ENCODE results near the gene TSSK6.

TSSK6 gene

GRCh38 chr19:19502808-19503602 lies 12.3 kb downstream of the TSSK6 start:
- DNase-seq = no peak

- no peak for DNase-seq
Measured at GRCh38 chr19:19502281-19502680, 13.1 kb downstream of the TSSK6 start.

- no peak for DNase-seq
Measured at GRCh38 chr19:19501798-19502197, 13.6 kb downstream of the TSSK6 start.

- no peak for DNase-seq
Measured at GRCh38 chr19:19500975-19501644, 14.2 kb downstream of the TSSK6 start.

GRCh38 chr19:19499272-19499995 lies 15.9 kb downstream of the TSSK6 start:
- DNase-seq = no peak

- no peak for DNase-seq
Measured at GRCh38 chr19:19498255-19498991, 16.9 kb downstream of the TSSK6 start.

- DNase-seq = no peak
Measured at GRCh38 chr19:19495614-19496603, 19.4 kb downstream of the TSSK6 start.

- DNase-seq = no peak
Measured at GRCh38 chr19:19493841-19494546, 21.4 kb downstream of the TSSK6 start.

- DNase-seq = no peak
Measured at GRCh38 chr19:19492026-19492610, 23.2 kb downstream of the TSSK6 start.

GRCh38 chr19:19491321-19492025 lies 23.9 kb downstream of the TSSK6 start:
- DNase-seq = no peak

GRCh38 chr19:19490214-19490968 lies 25.0 kb downstream of the TSSK6 start:
- peak; percentile 89 for DNase-seq

- DNase-seq = no peak
Measured at GRCh38 chr19:19489804-19490204, 25.5 kb downstream of the TSSK6 start.

GRCh38 chr19:19488875-19489690 lies 26.3 kb downstream of the TSSK6 start:
- DNase-seq = peak; percentile 97

- peak; percentile 12 for DNase-seq
Measured at GRCh38 chr19:19487950-19488874, 27.1 kb downstream of the TSSK6 start.

- DNase-seq = no peak
Measured at GRCh38 chr19:19487077-19487949, 28.0 kb downstream of the TSSK6 start.

All from CD4-positive, alpha-beta T cell treated with Interleukin-10 for 1 hour (primary cell).